Measurements from ENCODE around the gene SPATA9.

DNA sequence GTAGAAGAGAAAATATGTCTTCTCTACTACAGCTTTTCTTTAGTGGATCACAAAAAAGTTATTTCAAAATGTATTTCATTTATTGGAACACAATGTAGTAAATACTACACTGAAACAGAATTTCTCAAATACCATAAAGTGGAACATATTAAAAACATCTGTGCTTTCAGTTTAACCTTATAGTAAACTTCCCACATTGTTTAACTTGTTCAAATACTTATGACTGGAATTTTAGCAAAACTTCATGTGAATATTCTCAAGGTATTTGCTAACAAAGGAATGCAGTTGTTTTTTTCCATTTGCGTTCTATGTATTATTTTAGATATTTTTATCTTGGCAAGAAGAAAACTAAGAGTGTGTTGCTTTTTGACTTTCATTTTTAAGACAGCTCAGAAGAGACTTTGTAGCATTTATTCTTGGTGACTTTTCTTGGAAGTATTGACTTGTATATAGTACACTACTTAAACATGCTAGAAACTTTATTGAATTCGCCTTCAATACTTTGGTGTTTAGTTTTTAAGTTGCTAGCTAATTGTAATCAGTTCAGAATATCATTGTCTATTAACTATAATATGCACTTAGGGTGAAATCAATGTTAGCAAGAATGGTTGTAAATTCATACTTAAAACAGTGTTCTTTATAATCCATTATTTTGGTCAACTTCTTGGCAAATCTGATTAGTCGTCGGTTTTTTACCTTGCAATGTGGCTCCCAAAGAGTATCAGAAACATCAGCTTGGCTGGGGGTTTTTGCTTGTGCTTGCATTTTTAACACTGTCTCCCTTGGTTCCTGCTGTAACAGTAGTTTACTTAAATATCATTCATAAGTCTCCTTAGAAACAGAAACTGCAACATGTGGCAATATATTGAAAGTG is 43.4 kb upstream of the SPATA9 start:
- TF ChIP-seq, protein P1, sequence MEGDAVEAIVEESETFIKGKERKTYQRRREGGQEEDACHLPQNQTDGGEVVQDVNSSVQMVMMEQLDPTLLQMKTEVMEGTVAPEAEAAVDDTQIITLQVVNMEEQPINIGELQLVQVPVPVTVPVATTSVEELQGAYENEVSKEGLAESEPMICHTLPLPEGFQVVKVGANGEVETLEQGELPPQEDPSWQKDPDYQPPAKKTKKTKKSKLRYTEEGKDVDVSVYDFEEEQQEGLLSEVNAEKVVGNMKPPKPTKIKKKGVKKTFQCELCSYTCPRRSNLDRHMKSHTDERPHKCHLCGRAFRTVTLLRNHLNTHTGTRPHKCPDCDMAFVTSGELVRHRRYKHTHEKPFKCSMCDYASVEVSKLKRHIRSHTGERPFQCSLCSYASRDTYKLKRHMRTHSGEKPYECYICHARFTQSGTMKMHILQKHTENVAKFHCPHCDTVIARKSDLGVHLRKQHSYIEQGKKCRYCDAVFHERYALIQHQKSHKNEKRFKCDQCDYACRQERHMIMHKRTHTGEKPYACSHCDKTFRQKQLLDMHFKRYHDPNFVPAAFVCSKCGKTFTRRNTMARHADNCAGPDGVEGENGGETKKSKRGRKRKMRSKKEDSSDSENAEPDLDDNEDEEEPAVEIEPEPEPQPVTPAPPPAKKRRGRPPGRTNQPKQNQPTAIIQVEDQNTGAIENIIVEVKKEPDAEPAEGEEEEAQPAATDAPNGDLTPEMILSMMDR (IDR thresholded peaks at IDR 0.05), result no peak
- no peak for TF ChIP-seq POLR2A (IDR thresholded peaks at IDR 0.05)
- TF ChIP-seq POLR2AphosphoS5 (IDR thresholded peaks at IDR 0.05), result no peak
- no peak for TF ChIP-seq EP300 (IDR thresholded peaks at IDR 0.05)

Data from upper lobe of left lung (tissue), 4 donors.